K562 (cell line): Measurements from ENCODE around the gene TOMM40L. TPM values are rescaled to one million over a fixed set of nuclear protein-coding genes. Genes with fewer than 3 reads are reported as not detected.

Experiments
- DDX20 ChIP-seq: fragments of 450-650 bp; IDR thresholded peaks from 2 replicates; pipeline ENCODE4 v1.6.1; 2016; ENCODE audit warnings: missing genetic modification characterization, low read depth, mild to moderate bottlenecking, missing compliant biosample characterization, moderate library complexity
- DPF2 ChIP-seq: fragments of 450-650 bp; IDR thresholded peaks from 2 replicates; pipeline ENCODE4 v1.6.1; 2016
- ESRRA ChIP-seq: fragments of 450-650 bp; IDR thresholded peaks from 2 replicates; pipeline ENCODE4 v1.6.1; 2014; ENCODE audit warnings: low read depth, mild to moderate bottlenecking, moderate library complexity, borderline replicate concordance
- PCBP2 ChIP-seq: fragments of 200-400 bp; formaldehyde crosslinking; IDR thresholded peaks from 2 replicates; pipeline ENCODE4 v1.6.1; 2018; ENCODE audit warnings: low read length, low read depth, mild to moderate bottlenecking, moderate library complexity; ENCODE audit not compliant: poor library complexity, severe bottlenecking
- PTBP1 ChIP-seq: fragments of 200-400 bp; formaldehyde crosslinking; IDR thresholded peaks from 2 replicates; pipeline ENCODE4 v1.6.1; 2017; ENCODE audit warnings: low read depth, low read length
- SMARCE1 ChIP-seq: fragments of 450-650 bp; IDR thresholded peaks from 2 replicates; pipeline ENCODE4 v1.7.1; 2016; ENCODE audit warnings: mild to moderate bottlenecking
- SREBF1 ChIP-seq: fragments of 150-350 bp; IDR thresholded peaks from 2 replicates; pipeline ENCODE4 v1.6.1; 2014; ENCODE audit warnings: antibody characterized with exemption, low read depth, low read length, borderline replicate concordance
- SRSF7 ChIP-seq: fragments of 200-400 bp; formaldehyde crosslinking; optimal IDR thresholded peaks from 2 replicates; pipeline ENCODE3; 2017; ENCODE audit warnings: mild to moderate bottlenecking, low read depth, low read length
- TRIM25 ChIP-seq: fragments of 450-650 bp; IDR thresholded peaks from 2 replicates; pipeline ENCODE4 v1.7.0; 2016; ENCODE audit warnings: borderline replicate concordance
- TRIM28 ChIP-seq: fragments of 450-650 bp; IDR thresholded peaks from 2 replicates; pipeline ENCODE4 v1.6.1; 2017
- U2AF2 ChIP-seq: fragments of 200-400 bp; formaldehyde crosslinking; optimal IDR thresholded peaks from 2 replicates; pipeline ENCODE3; 2017; ENCODE audit warnings: low read depth, mild to moderate bottlenecking, low read length
- ZFP36 ChIP-seq: fragments of 150-350 bp; IDR thresholded peaks from 2 replicates; pipeline ENCODE4 v1.6.1; 2018; ENCODE audit warnings: low read length, low read depth; ENCODE audit not compliant: partially characterized antibody
- ZNF12 ChIP-seq: sonication (generic); formaldehyde crosslinking; IDR thresholded peaks from 2 replicates; pipeline ENCODE4 v1.4.0; 2020; ENCODE audit warnings: mild to moderate bottlenecking, missing genetic modification reagents
- ZNF143 ChIP-seq: sonication (generic); formaldehyde crosslinking; IDR thresholded peaks from 2 replicates; pipeline ENCODE4 v1.9.0; 2022; ENCODE audit warnings: mild to moderate bottlenecking, missing genetic modification reagents
- polyA plus RNA-seq, 8 experiments: library from polyadenylated mRNA; depleted of rRNA in 4 of 8; stranded (reverse) in 5 of 8; unstranded in 3 of 8; fragments of >200 nt; fragmentation: Nextera tagmentation in 2 of 8; fragmentation: Illumina TruSeq in 1 of 8; extraction: Ambion mirVana in 2 of 8; extraction: Trizol in 1 of 8; gene quantifications; 2 replicates each; pipeline versions ENCODE4 v1.2.1 to v1.2.3, GENCODE V29; 2011 to 2014; ENCODE audit warnings: inconsistent platforms in 1 of 8, missing spikeins in 1 of 8
- total RNA-seq, 7 experiments: library from RNA; depleted of rRNA in 6 of 7; stranded (reverse); fragments of >200 nt in 6 of 7; fragmentation: Illumina TruSeq in 2 of 7; extraction: Trizol in 2 of 7; gene quantifications; 2 replicates each; pipeline versions ENCODE4 v1.2.1 to v1.2.3, GENCODE V29; 2011 to 2021; ENCODE audit warnings: low replicate concordance in 1 of 7
- TF ChIP-seq, protein P1 (sequence below): fragments of 450-650 bp; IDR thresholded peaks from 2 replicates; pipeline ENCODE4 v1.6.1; 2016; ENCODE audit warnings: mild to moderate bottlenecking, moderate library complexity

Gene TOMM40L
- total and polyA plus RNA-seq, 9 of the 15 experiments (the other 6 are each of a cell fraction or from before 2014, with no cell fraction given), result 9.6 to 33.6 (median 25.2) TPM

- TF ChIP-seq, protein P1, sequence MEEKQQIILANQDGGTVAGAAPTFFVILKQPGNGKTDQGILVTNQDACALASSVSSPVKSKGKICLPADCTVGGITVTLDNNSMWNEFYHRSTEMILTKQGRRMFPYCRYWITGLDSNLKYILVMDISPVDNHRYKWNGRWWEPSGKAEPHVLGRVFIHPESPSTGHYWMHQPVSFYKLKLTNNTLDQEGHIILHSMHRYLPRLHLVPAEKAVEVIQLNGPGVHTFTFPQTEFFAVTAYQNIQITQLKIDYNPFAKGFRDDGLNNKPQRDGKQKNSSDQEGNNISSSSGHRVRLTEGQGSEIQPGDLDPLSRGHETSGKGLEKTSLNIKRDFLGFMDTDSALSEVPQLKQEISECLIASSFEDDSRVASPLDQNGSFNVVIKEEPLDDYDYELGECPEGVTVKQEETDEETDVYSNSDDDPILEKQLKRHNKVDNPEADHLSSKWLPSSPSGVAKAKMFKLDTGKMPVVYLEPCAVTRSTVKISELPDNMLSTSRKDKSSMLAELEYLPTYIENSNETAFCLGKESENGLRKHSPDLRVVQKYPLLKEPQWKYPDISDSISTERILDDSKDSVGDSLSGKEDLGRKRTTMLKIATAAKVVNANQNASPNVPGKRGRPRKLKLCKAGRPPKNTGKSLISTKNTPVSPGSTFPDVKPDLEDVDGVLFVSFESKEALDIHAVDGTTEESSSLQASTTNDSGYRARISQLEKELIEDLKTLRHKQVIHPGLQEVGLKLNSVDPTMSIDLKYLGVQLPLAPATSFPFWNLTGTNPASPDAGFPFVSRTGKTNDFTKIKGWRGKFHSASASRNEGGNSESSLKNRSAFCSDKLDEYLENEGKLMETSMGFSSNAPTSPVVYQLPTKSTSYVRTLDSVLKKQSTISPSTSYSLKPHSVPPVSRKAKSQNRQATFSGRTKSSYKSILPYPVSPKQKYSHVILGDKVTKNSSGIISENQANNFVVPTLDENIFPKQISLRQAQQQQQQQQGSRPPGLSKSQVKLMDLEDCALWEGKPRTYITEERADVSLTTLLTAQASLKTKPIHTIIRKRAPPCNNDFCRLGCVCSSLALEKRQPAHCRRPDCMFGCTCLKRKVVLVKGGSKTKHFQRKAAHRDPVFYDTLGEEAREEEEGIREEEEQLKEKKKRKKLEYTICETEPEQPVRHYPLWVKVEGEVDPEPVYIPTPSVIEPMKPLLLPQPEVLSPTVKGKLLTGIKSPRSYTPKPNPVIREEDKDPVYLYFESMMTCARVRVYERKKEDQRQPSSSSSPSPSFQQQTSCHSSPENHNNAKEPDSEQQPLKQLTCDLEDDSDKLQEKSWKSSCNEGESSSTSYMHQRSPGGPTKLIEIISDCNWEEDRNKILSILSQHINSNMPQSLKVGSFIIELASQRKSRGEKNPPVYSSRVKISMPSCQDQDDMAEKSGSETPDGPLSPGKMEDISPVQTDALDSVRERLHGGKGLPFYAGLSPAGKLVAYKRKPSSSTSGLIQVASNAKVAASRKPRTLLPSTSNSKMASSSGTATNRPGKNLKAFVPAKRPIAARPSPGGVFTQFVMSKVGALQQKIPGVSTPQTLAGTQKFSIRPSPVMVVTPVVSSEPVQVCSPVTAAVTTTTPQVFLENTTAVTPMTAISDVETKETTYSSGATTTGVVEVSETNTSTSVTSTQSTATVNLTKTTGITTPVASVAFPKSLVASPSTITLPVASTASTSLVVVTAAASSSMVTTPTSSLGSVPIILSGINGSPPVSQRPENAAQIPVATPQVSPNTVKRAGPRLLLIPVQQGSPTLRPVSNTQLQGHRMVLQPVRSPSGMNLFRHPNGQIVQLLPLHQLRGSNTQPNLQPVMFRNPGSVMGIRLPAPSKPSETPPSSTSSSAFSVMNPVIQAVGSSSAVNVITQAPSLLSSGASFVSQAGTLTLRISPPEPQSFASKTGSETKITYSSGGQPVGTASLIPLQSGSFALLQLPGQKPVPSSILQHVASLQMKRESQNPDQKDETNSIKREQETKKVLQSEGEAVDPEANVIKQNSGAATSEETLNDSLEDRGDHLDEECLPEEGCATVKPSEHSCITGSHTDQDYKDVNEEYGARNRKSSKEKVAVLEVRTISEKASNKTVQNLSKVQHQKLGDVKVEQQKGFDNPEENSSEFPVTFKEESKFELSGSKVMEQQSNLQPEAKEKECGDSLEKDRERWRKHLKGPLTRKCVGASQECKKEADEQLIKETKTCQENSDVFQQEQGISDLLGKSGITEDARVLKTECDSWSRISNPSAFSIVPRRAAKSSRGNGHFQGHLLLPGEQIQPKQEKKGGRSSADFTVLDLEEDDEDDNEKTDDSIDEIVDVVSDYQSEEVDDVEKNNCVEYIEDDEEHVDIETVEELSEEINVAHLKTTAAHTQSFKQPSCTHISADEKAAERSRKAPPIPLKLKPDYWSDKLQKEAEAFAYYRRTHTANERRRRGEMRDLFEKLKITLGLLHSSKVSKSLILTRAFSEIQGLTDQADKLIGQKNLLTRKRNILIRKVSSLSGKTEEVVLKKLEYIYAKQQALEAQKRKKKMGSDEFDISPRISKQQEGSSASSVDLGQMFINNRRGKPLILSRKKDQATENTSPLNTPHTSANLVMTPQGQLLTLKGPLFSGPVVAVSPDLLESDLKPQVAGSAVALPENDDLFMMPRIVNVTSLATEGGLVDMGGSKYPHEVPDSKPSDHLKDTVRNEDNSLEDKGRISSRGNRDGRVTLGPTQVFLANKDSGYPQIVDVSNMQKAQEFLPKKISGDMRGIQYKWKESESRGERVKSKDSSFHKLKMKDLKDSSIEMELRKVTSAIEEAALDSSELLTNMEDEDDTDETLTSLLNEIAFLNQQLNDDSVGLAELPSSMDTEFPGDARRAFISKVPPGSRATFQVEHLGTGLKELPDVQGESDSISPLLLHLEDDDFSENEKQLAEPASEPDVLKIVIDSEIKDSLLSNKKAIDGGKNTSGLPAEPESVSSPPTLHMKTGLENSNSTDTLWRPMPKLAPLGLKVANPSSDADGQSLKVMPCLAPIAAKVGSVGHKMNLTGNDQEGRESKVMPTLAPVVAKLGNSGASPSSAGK, result no peak; the same call in 1 of the 2 replicates
- TF ChIP-seq TRIM25 (no peak), SRSF7 (no peak), ZNF143 (CRISPR knock-in tag) (no peak), ZNF12 (CRISPR knock-in tag) (peak; percentile 39; the same call in 1 of the 2 replicates), SREBF1 (no peak), SMARCE1 (peak; percentile 30; the same call in 1 of the 2 replicates), ZFP36 (no peak), PCBP2 (no peak), TRIM28 (no peak), DPF2 (no peak; the same call in 1 of the 2 replicates), U2AF2 (no peak), DDX20 (tag) (no peak), ESRRA (peak; percentile 91), PTBP1 (no peak)
Observed at GRCh38 chr1:161201836-161202712, 23.8 kb upstream of the TOMM40L start, which contains the start of gene NDUFS2 (continued).
